ENCODE measurements around the gene AMFR.

DNA sequence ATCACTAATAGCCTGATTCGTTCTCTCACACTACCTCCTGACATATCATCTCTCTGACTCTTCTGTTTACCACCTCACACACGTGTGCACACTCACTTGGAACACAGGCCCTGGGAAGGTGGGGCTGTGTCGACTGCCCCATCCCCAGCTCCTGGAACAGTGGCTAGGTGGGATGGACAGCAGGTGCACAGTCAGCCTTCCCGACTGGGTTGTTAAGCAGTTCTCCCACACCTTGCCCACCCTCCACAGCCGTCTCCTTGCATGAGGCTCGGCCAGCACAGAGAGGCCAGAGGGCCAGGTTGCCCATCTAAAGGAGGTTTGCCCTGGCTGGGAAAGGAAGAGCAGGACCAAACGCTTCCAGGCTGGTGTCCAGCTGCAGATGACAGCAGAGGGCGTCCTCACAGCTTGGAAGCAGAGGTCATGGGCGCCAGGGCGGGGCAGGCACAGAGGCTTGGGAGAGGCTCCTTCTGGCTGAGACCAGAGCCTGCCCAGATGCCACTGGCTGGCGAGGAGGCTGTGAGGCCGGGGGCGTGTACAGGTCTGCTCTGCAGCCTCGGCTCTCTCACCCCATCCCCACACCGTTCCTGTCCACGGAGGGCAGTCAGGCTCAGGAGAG, 92.8 kb downstream of the AMFR start:
- no peak for TF ChIP-seq CTCF (IDR thresholded peaks at IDR 0.05)
- TF ChIP-seq FOXP1 (CRISPR knock-in tag; IDR thresholded peaks at IDR 0.05; ENCODE audit: borderline replicate concordance), result no peak; the same call in 1 of the 2 replicates
- no peak for TF ChIP-seq HMGXB4 (CRISPR knock-in tag; IDR thresholded peaks at IDR 0.05)
- no peak for TF ChIP-seq NR2C2 (CRISPR knock-in tag; IDR thresholded peaks at IDR 0.05)
- TF ChIP-seq ZNF263 (CRISPR knock-in tag; IDR thresholded peaks at IDR 0.05; ENCODE audit: low read depth), result no peak
- TF ChIP-seq CREM (CRISPR knock-in tag; IDR thresholded peaks at IDR 0.05), result no peak
- no peak for TF ChIP-seq E2F1 (CRISPR knock-in tag; IDR thresholded peaks at IDR 0.05)
- TF ChIP-seq NR3C1 (CRISPR knock-in tag; conservative IDR thresholded peaks at IDR 0.05; ENCODE audit: low read depth), result no peak
- no peak for TF ChIP-seq ZSCAN18 (CRISPR knock-in tag; IDR thresholded peaks at IDR 0.05)

Data from WTC11 (cell line).